ENCODE results near the gene RC3H1. TPM values are rescaled to one million over a fixed set of nuclear protein-coding genes. Genes with fewer than 3 reads are reported as not detected.

RC3H1 gene
- total and polyA plus RNA-seq, 2 of the 8 experiments (the other 6 are each of a cell fraction or from before 2014, with no cell fraction given): 7.4 to 32.2 TPM

DNA sequence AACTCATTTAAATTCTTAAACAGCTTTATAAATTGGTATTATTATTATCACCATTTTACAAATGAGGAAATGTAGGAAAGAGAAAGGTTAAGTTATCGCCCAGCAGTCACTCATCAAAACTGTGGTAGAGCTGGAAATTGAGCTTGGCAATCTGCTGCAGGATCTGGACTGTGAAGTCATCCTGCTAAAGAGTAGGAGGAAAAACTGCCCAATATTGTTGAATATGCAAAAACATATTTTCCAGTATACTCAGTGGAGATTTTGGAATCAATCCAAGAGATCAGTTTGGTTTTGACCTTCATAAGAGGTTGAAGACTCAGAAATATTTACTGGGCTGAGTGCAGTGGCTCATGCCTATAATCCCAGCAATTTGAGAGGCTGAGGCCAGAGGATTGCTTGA, 16.9 kb upstream of the RC3H1 start:
- H3K9me3 ChIP-seq (ENCODE audit: insufficient read depth in 2 of 2, low read depth in 1 of 2, low read length in 1 of 2): no peaks in the 10 kb centered on the region
- ChIA-PET POLR2A (ENCODE audit: partially characterized antibody) (no interaction called here), CTCF (ENCODE audit: partially characterized antibody) (interaction anchor here (1.1 kb wide), 1 partner anchor 11 kb away, joined by 4 read pairs; no protein-coding TSS in a partner anchor)
- H4K8ac ChIP-seq (ENCODE audit: extremely low read depth, insufficient read depth, low read length): no peak overlapping the region
- no peak for DNase-seq (ENCODE audit: low read depth in 1 of 2, low spot score in 2 of 2)
- no peak overlapping the region for H4K91ac ChIP-seq (replicated peaks; ENCODE audit: insufficient read length, low read length)
- no peak for TF ChIP-seq RBBP5 (IDR thresholded peaks at IDR 0.05; ENCODE audit: borderline replicate concordance, low read depth, low read length)
- no peak for TF ChIP-seq POLR2A (IDR thresholded peaks at IDR 0.05; ENCODE audit: control extremely low read depth in 1 of 2, low read depth in 2 of 2, low read length in 2 of 2)
- TF ChIP-seq GTF2F1 (IDR thresholded peaks at IDR 0.05; ENCODE audit: borderline replicate concordance, low read depth, low read length): no peak
- no peak for TF ChIP-seq EGR1 (IDR thresholded peaks at IDR 0.05; ENCODE audit: borderline replicate concordance, low read depth, low read length)
- no peak for TF ChIP-seq ZNF274 (IDR thresholded peaks at IDR 0.05; ENCODE audit: borderline replicate concordance, extremely low read depth, low read length)
- TF ChIP-seq CREB1 (IDR thresholded peaks at IDR 0.05): no peak
- TF ChIP-seq HDAC6 (IDR thresholded peaks at IDR 0.05; ENCODE audit: low read depth, low read length): no peak
- TF ChIP-seq, protein P1, sequence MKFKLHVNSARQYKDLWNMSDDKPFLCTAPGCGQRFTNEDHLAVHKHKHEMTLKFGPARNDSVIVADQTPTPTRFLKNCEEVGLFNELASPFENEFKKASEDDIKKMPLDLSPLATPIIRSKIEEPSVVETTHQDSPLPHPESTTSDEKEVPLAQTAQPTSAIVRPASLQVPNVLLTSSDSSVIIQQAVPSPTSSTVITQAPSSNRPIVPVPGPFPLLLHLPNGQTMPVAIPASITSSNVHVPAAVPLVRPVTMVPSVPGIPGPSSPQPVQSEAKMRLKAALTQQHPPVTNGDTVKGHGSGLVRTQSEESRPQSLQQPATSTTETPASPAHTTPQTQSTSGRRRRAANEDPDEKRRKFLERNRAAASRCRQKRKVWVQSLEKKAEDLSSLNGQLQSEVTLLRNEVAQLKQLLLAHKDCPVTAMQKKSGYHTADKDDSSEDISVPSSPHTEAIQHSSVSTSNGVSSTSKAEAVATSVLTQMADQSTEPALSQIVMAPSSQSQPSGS (IDR thresholded peaks at IDR 0.05; ENCODE audit: low read length): no peak
- no peak for TF ChIP-seq TCF12 (IDR thresholded peaks at IDR 0.05; ENCODE audit: low read depth, low read length)
- TF ChIP-seq CHD1 (IDR thresholded peaks at IDR 0.05; ENCODE audit: low read depth, low read length): no peak
- no peak overlapping the region for H4K5ac ChIP-seq (ENCODE audit: insufficient read length, low read depth, low read length)
- no peak overlapping the region for H3K4me2 ChIP-seq (ENCODE audit: insufficient read depth in 1 of 2, low read depth in 2 of 2, low read length in 2 of 2)
- no peak overlapping the region for H2AK5ac ChIP-seq (ENCODE audit: low read depth, low read length)
- FAIRE-seq: no peak
- H2BK5ac ChIP-seq (ENCODE audit: low read depth, low read length): no peak overlapping the region
- H2BK20ac ChIP-seq (ENCODE audit: low read length): no peak overlapping the region
- H3K4ac ChIP-seq (replicated peaks; ENCODE audit: insufficient read length, low read depth, low read length): no peak overlapping the region
- no peak overlapping the region for H3K27ac ChIP-seq (ENCODE audit: low read depth, low read length)
- H3K27me3 ChIP-seq (replicated peaks in 1 of 4; ENCODE audit: control insufficient read depth in 3 of 4, extremely low read depth in 1 of 4, insufficient read depth in 3 of 4, low read length in 3 of 4): no peaks in the 10 kb centered on the region
- WGBS, 2 experiments (ENCODE audit: extremely low coverage in 1 of 2, insufficient coverage in 1 of 2, insufficient read length in 1 of 2, insufficient replicate concordance in 2 of 2, low coverage in 1 of 2, low lambda C conversion rate in 2 of 2, missing lambda C conversion rate in 1 of 2): 100% methylated on average over 1 of the region's 1 CpG; no CpG with 5 or more reads in 1 of the 2 experiments
- no peaks in the 10 kb centered on the region for H3K79me2 ChIP-seq (ENCODE audit: control insufficient read depth in 1 of 2, insufficient read depth in 2 of 2, low read length in 2 of 2)
- H2BK12ac ChIP-seq (ENCODE audit: low read depth, low read length): no peak overlapping the region
- no peak overlapping the region for H3K9ac ChIP-seq (replicated peaks in 1 of 4; ENCODE audit: extremely low read depth in 1 of 4, low read depth in 3 of 4, low read length in 3 of 4)
- no peak overlapping the region for H3K18ac ChIP-seq (ENCODE audit: extremely low read depth, low read length)
- no peak overlapping the region for H2BK120ac ChIP-seq (replicated peaks; ENCODE audit: low read depth, low read length)
- H2BK15ac ChIP-seq (ENCODE audit: low read length): no peak overlapping the region
- no peak overlapping the region for H3K4me3 ChIP-seq (ENCODE audit: extremely low read depth in 1 of 4, insufficient read depth in 2 of 4, low read depth in 3 of 4, low read length in 4 of 4)
- no peaks in the 10 kb centered on the region for H3K79me1 ChIP-seq (ENCODE audit: low read depth, low read length)
- H3K14ac ChIP-seq (ENCODE audit: insufficient read length): no peak overlapping the region
- H3K23ac ChIP-seq (ENCODE audit: insufficient read length): no peak overlapping the region
- H2AFZ ChIP-seq (ENCODE audit: low read length): no peak overlapping the region
- H3K4me1 ChIP-seq (replicated peaks in 1 of 4; ENCODE audit: control insufficient read depth in 3 of 4, insufficient read depth in 4 of 4, low read length in 3 of 4): no peaks in the 10 kb centered on the region
- H4K20me1 ChIP-seq (replicated peaks in 1 of 2; ENCODE audit: control insufficient read depth in 1 of 2, insufficient read depth in 2 of 2, low read length in 2 of 2): no peaks in the 10 kb centered on the region
- no peaks in the 10 kb centered on the region for H3K36me3 ChIP-seq (ENCODE audit: control insufficient read depth in 2 of 4, insufficient read depth in 4 of 4, low read length in 3 of 4)
- no peaks in the 10 kb centered on the region for H3K23me2 ChIP-seq (ENCODE audit: low read depth, low read length)
- H3K56ac ChIP-seq (replicated peaks; ENCODE audit: insufficient read length, low read depth, low read length): no peak overlapping the region

All from H1 (cell line).